HG03378 (cell line): Measurements from ENCODE around the gene DPP7.
"Not testable (repeated sequence)": the region's sequence is repeated elsewhere in the genome, so short reads cannot be mapped to it uniquely, and the experiment has no call there.

Source experiments
- ATAC-seq: cut with Tn5 transposase; IDR thresholded peaks from one replicate; pipeline ENCODE4 v1.9.1; 2021; ENCODE audit warnings: mild to moderate bottlenecking, moderate library complexity; ENCODE audit not compliant: unreplicated experiment

DPP7 gene

GRCh38 chr9:137148242-137148641, 33.7 kb upstream of the DPP7 start:
- no peak for ATAC-seq

GRCh38 chr9:137147793-137148160, 33.2 kb upstream of the DPP7 start:
- ATAC-seq = no peak

- ATAC-seq = no peak
These were observed 32.7 kb upstream of the DPP7 start for GRCh38 chr9:137147091-137147792.

- no peak for ATAC-seq
These were observed 32.0 kb upstream of the DPP7 start for GRCh38 chr9:137146527-137146918.

- ATAC-seq = no peak
These were observed 31.4 kb upstream of the DPP7 start for GRCh38 chr9:137145731-137146526.

GRCh38 chr9:137143459-137143858, 28.9 kb upstream of the DPP7 start:
- ATAC-seq = no peak

- no peak for ATAC-seq
These were observed 27.7 kb upstream of the DPP7 start for GRCh38 chr9:137141976-137142936.

GRCh38 chr9:137141050-137141810, 26.7 kb upstream of the DPP7 start:
- no peak for ATAC-seq

- no peak for ATAC-seq
These were observed 25.8 kb upstream of the DPP7 start for GRCh38 chr9:137140151-137141012.

- ATAC-seq = no peak
These were observed 25.1 kb upstream of the DPP7 start for GRCh38 chr9:137139468-137140150.

GRCh38 chr9:137138722-137139467, 24.4 kb upstream of the DPP7 start, which contains the start of gene GRIN1:
Gene GRIN1 (plus strand): TSS chr9:137139154. CDS start chr9:137139487, 333 bp downstream.
- no peak for ATAC-seq

- no peak for ATAC-seq
These were observed 23.7 kb upstream of the DPP7 start for GRCh38 chr9:137138058-137138721.

GRCh38 chr9:137136881-137137607, 22.5 kb upstream of the DPP7 start:
- no peak for ATAC-seq

- no peak for ATAC-seq
These were observed 21.8 kb upstream of the DPP7 start for GRCh38 chr9:137136261-137136880.

GRCh38 chr9:137135154-137135553, 20.6 kb upstream of the DPP7 start:
- ATAC-seq = not testable (repeated sequence)

- no peak for ATAC-seq
These were observed 19.7 kb upstream of the DPP7 start for GRCh38 chr9:137134191-137134590.
